PC-3 (cell line): ENCODE results near the gene TSNAXIP1.

Source experiments
- CTCF ChIP-seq: fragments of 300-600 bp; sonication (generic); conservative IDR thresholded peaks from 2 replicates; pipeline ENCODE4 v1.5.1; 2017; ENCODE audit warnings: antibody characterized with exemption, low read depth, mild to moderate bottlenecking, low read length
- EZH2 ChIP-seq: fragments of 300-600 bp; sonication (generic); IDR thresholded peaks from one replicate; pipeline ENCODE4 v1.6.1; 2017; ENCODE audit warnings: antibody characterized with exemption, mild to moderate bottlenecking, low read length; ENCODE audit not compliant: unreplicated experiment

- TF ChIP-seq CTCF (no peak), EZH2 (no peak)
Observed at GRCh38 chr16:67846063-67846319, 39.3 kb downstream of the TSNAXIP1 start.
